Frontal cortex (tissue), 4 donors: ENCODE data around the gene CPSF6. TPM values are rescaled to one million over a fixed set of nuclear protein-coding genes. Genes with fewer than 3 reads are reported as not detected.
"Not testable (repeated sequence)": the region's sequence is repeated elsewhere in the genome, so short reads cannot be mapped to it uniquely, and the experiment has no call there.

Experiments used
- DNase-seq, 2 donors: peaks; one replicate each; pipeline ENCODE4 v3.0.0; 2012; ENCODE audit warnings: low spot score in 2 of 2
- FAIRE-seq: peaks from 2 replicates; lab custom pipeline; 2012; peaks lifted over from hg19 to GRCh38; lab: Jason Lieb, UNC
- total RNA-seq: library from RNA; depleted of rRNA; stranded (reverse); fragments of >200 nt; gene quantifications from one replicate; pipeline ENCODE4 v1.2.3, GENCODE V29; 2014
- donor health status: control.
- donor health status: control.
- donor health status: control.

Gene CPSF6
- total RNA-seq, 1 donor from 2014 or later = 79.1 TPM

DNA sequence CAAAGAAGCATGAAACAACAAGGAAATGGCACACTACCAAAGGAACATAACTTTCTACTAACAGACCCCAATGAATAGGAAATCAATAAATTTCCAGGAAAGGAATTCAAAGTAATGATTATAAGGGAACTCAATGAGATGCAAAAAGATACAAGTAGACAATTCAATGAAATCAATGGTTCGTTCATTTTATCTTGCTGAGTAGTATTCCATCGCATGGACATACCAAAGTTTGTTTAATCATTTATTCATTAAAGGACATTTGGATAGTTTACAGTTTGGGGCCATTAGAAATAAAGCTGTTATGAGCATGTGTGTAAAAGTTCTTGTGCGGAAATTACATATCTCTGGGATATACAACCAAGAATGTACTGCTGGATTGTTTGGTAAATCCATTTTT is 73.8 kb downstream of the CPSF6 start:
- DNase-seq = no peak
- no peak for FAIRE-seq

DNA sequence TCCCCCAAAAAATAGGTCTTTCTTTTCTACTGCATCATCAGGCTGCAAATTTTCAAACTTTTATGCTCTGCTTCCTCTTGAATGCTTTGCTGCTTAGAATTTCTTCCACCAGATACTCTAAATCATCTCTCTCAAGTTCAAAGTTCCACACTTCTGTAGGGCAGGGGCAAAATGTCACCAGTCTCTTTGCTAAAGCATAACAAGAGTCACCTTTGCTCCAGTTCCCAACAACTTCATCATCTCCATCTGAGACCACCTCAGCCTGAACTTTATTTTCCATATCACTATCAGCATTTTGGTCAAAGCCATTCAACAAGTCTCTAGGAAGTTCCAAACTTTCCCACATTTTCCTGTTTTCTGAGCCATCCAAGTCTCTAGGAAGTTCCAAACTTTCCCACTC is 77.4 kb downstream of the CPSF6 start:
- not testable (repeated sequence) for FAIRE-seq

DNA sequence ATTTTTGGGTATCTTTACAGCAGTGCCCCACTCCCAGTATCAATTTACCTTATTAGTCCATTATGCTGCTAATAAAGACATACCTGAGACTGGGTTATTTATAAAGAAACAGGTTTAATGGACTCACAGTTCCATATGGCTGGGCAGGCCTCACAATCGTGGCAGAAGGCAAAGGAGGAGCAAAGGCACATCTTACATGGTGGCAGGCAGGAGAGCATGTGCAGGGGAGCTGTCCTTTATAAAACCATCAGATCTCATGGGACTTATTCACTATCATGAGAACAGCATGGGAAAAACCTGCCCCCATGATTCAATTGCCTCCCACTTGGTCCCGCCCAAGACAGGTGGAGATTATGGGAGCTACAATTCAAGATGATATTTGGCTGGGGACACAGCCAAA is 77.9 kb downstream of the CPSF6 start:
- not testable (repeated sequence) for DNase-seq, FAIRE-seq

More for the DNA sequence above, 77.4 kb downstream of the CPSF6 start:
- not testable (repeated sequence) for DNase-seq

DNA sequence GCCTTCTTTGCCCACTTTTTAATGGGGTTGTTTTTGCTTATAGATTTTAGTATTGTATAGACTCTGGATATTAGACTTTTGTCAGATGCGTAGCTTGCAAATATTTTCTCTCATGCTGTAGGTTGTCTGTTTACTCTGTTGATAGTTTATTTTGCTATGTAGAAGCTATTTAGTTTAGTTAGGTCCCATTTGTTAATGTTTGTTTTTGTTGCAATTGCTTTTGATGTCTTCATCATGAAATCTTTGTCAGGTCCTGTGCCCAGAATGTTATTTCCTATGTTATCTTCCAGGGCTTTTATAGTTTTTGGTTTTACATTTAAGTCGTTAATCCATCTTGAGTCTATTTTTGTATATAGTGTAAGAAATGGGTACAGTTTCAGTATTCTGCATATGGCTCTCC is 78.9 kb downstream of the CPSF6 start:
- no peak for FAIRE-seq
- DNase-seq = no peak

- no peak for FAIRE-seq
- no peak for DNase-seq
Measured at GRCh38 chr12:69321351-69321750, 82.0 kb downstream of the CPSF6 start.

Other genes starting within 250 kb of the CPSF6 start
- gene LYZ, start 108.8 kb downstream of the CPSF6 start, total RNA-seq = 4.9 TPM
- gene YEATS4, start 120.2 kb downstream of the CPSF6 start, total RNA-seq = 46.5 TPM
- gene FRS2, start 230.8 kb downstream of the CPSF6 start, total RNA-seq = 55.4 TPM